ENCODE results near the gene COL18A1. TPM values are rescaled to one million over a fixed set of nuclear protein-coding genes. Genes with fewer than 3 reads are reported as not detected.

The COL18A1 gene
- total RNA-seq, 1 donor from 2014 or later = 150 TPM

- H3K27me3 Mint-ChIP-seq = no peaks in the 10 kb centered on the region
- no peaks in the 10 kb centered on the region for H3K36me3 Mint-ChIP-seq
- no peaks in the 10 kb centered on the region for H3K9me3 Mint-ChIP-seq
- no peak overlapping the region for H3K27ac Mint-ChIP-seq
- no peak for DNase-seq (ENCODE audit: extremely low spot score, unreplicated experiment)
- no peak for TF ChIP-seq CTCF (conservative IDR thresholded peaks at IDR 0.05)
- no peak overlapping the region for H3K4me3 Mint-ChIP-seq
- H3K4me1 Mint-ChIP-seq (ENCODE audit: unreplicated experiment) = peaks cover 24% of the 10 kb centered on the region
Measured at GRCh38 chr21:45383615-45384201, 21.3 kb upstream of the COL18A1 start.

- TF ChIP-seq CTCF (conservative IDR thresholded peaks at IDR 0.05) = no peak
- peaks cover 21% of the 10 kb centered on the region for H3K4me1 Mint-ChIP-seq (ENCODE audit: unreplicated experiment)
- H3K27me3 Mint-ChIP-seq = no peaks in the 10 kb centered on the region
Measured at GRCh38 chr21:45384656-45385548, 20.1 kb upstream of the COL18A1 start.

GRCh38 chr21:45385549-45386050, 19.4 kb upstream of the COL18A1 start:
- TF ChIP-seq CTCF (conservative IDR thresholded peaks at IDR 0.05) = no peak
- no peak overlapping the region for H3K27ac Mint-ChIP-seq
- peaks cover 19% of the 10 kb centered on the region for H3K4me1 Mint-ChIP-seq (ENCODE audit: unreplicated experiment)
- DNase-seq (ENCODE audit: extremely low spot score, unreplicated experiment) = no peak
- no peaks in the 10 kb centered on the region for H3K9me3 Mint-ChIP-seq
- H3K27me3 Mint-ChIP-seq = no peaks in the 10 kb centered on the region
- H3K4me3 Mint-ChIP-seq = no peak overlapping the region
- H3K36me3 Mint-ChIP-seq = no peaks in the 10 kb centered on the region

More at GRCh38 chr21:45384656-45385548, 20.1 kb upstream of the COL18A1 start:
- H3K9me3 Mint-ChIP-seq = no peaks in the 10 kb centered on the region
- no peaks in the 10 kb centered on the region for H3K36me3 Mint-ChIP-seq
- no peak overlapping the region for H3K27ac Mint-ChIP-seq
- no peak for DNase-seq (ENCODE audit: extremely low spot score, unreplicated experiment)
- H3K4me3 Mint-ChIP-seq = no peak overlapping the region

- no peaks in the 10 kb centered on the region for H3K9me3 Mint-ChIP-seq
- no peak for TF ChIP-seq CTCF (conservative IDR thresholded peaks at IDR 0.05)
- no peaks in the 10 kb centered on the region for H3K36me3 Mint-ChIP-seq
- H3K4me3 Mint-ChIP-seq = no peak overlapping the region
- no peaks in the 10 kb centered on the region for H3K27me3 Mint-ChIP-seq
- H3K27ac Mint-ChIP-seq = peak overlapping the region; percentile 90
- peaks cover 17% of the 10 kb centered on the region for H3K4me1 Mint-ChIP-seq (ENCODE audit: unreplicated experiment)
- DNase-seq (ENCODE audit: extremely low spot score, unreplicated experiment) = no peak
Measured at GRCh38 chr21:45386336-45386727, 18.6 kb upstream of the COL18A1 start.

GRCh38 chr21:45386728-45387371, 18.1 kb upstream of the COL18A1 start:
- no peaks in the 10 kb centered on the region for H3K9me3 Mint-ChIP-seq
- peaks cover 18% of the 10 kb centered on the region for H3K4me1 Mint-ChIP-seq (ENCODE audit: unreplicated experiment)
- peak overlapping the region; percentile 43 for H3K4me3 Mint-ChIP-seq
- H3K27ac Mint-ChIP-seq = peak overlapping the region; percentile 90
- no peaks in the 10 kb centered on the region for H3K36me3 Mint-ChIP-seq
- TF ChIP-seq CTCF (conservative IDR thresholded peaks at IDR 0.05) = peak; percentile 39
- no peaks in the 10 kb centered on the region for H3K27me3 Mint-ChIP-seq
- no peak for DNase-seq (ENCODE audit: extremely low spot score, unreplicated experiment)
